ENCODE measurements around the gene KRTAP1-4.
A peak's percentile ranks its signal among the peaks of the same experiment; 100 is the strongest.
"Not testable (repeated sequence)": the region's sequence is repeated elsewhere in the genome, so short reads cannot be mapped to it uniquely, and the experiment has no call there.

Gene KRTAP1-4, protein sequence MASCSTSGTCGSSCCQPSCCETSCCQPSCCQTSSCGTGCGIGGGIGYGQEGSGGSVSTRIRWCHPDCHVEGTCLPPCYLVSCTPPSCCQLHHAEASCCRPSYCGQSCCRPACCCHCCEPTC

DNA sequence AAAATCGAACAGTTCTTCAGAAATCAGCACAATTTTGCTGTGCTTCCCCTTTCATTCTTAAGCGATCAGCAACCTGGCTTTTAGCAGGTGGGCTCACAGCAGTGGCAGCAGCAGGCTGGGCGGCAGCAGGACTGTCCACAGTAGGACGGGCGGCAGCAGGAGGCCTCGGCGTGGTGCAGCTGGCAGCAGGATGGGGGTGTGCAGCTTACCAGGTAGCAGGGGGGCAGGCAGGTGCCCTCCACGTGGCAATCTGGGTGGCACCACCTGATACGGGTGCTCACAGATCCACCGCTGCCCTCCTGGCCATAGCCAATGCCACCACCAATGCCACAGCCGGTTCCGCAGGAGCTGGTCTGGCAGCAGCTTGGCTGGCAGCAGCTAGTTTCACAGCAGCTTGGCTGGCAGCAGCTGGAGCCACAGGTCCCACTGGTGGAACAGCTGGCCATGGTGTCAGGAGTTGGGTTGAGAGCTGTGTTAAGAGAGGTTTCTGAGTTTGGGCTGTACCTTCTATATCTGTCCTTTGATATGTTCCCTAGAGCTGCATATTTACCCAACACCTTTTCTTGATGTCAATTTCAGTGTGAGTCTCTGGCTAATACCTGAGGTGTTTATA is at the start of gene KRTAP1-4:
Gene KRTAP1-4, minus strand, starts transcription at position 563 of the 613 bp plus-strand sequence. Its CDS starts 117 bp downstream, at position 446.
- DNase-seq: no peak

- no peak for DNase-seq
Observed at GRCh38 chr17:41076788-41077187, 46.8 kb upstream of the KRTAP1-4 start.

- no peak for DNase-seq
Observed at GRCh38 chr17:41073676-41074075, 43.7 kb upstream of the KRTAP1-4 start.

GRCh38 chr17:41071606-41072360 is 41.8 kb upstream of the KRTAP1-4 start:
- peak; percentile 30 for DNase-seq

GRCh38 chr17:41069031-41069430 is 39.0 kb upstream of the KRTAP1-4 start:
- no peak for DNase-seq

- DNase-seq: no peak
Observed at GRCh38 chr17:41067281-41067680, 37.3 kb upstream of the KRTAP1-4 start.

DNA sequence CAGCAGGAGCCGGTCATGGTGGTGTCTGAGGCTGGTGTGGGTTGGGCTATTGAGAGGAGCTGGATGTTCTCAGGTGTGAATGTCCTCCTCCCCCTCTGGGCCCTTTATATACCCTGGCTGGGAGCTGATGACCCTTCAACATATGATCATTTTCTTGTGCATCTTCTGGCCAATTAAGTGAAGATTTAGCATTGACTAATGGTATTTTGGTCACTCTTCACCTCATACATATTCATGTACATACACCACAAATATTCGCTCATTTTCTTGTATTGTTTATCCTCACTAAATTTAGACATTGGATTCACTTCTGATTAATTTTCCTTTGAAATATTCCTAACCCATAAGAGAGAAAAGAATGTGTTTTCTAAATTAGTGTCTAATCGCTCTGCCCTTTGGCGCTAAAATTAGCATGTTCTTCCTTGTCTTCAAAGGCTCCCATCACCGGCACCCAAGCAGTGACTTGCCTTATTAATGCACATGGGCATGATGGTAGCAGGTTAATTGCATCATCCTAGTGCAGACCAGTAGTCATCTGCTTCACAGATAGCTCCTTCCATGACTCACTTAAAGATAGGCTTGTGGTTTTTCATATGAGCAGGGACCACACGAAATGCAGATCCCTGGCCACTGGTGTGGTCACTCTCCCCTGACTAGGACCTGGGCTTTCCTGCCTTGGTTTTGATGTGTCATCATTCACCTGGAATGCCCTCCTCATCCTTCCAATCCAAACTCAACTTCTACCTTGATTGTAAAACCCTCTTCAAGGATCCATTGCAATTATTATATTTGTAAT is 36.0 kb upstream of the KRTAP1-4 start, which contains the start of gene KRTAP2-4:
Gene KRTAP2-4, minus strand, starts transcription at position 51 of the 796 bp plus-strand sequence. Its CDS starts 34 bp downstream, at position 17.
- no peak for DNase-seq

GRCh38 chr17:41065016-41065689 is 35.2 kb upstream of the KRTAP1-4 start:
- not testable (repeated sequence) for DNase-seq

- no peak for DNase-seq
Observed at GRCh38 chr17:41064301-41064700, 34.3 kb upstream of the KRTAP1-4 start.

DNA sequence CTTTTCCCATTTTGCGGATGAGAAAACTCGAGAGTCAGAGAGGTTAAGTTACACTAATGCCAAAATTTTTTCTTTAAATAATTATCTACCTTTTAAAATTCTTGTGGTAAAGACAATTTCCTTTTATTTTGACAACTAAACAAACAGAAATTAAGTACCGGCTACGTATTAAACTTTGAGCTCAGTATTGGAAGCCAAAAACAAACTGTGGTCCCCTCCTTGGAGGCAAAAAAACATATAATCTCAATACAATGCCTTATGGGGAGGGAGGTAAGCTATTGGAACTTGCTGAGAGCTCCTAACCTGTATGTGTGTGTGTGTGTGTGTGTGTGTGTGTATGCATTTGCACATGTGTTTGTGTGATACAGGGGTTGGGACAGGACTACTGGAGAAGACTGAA is 33.5 kb upstream of the KRTAP1-4 start:
- DNase-seq: no peak

- no peak for DNase-seq
Observed at GRCh38 chr17:41061964-41062363, 32.0 kb upstream of the KRTAP1-4 start.

DNA sequence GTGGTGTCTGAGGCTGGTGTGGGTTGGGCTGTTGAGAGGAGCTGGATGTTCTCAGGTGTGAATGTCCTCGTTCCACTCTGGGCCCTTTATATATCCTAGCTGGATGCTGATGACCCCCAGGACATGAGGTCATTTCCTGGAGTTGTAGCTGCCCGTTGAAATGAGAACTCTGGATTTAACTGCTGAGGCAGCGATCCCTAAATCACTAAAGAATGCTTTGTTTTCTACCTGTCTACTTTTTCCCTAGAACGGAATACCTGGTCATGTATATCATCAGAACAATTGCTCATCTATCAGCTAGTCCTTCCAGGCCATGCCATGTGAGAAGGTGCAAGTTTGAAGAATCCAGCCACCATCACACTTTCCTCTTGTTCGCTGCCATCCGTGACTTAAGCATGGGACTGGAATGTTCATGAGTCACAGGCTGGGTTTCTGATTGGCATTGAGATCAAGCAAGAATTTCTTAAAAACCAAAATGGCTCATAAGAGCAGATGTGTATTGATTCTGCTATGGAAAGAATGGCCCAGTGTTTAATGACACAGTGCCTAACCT is 30.1 kb upstream of the KRTAP1-4 start, which contains the start of gene KRTAP2-3:
Gene KRTAP2-3, minus strand, starts transcription at position 63 of the 553 bp plus-strand sequence. CDS start 64 bp downstream, outside the sequence.
- DNase-seq: no peak

GRCh38 chr17:41059276-41060051 is 29.5 kb upstream of the KRTAP1-4 start:
- not testable (repeated sequence) for DNase-seq

DNA sequence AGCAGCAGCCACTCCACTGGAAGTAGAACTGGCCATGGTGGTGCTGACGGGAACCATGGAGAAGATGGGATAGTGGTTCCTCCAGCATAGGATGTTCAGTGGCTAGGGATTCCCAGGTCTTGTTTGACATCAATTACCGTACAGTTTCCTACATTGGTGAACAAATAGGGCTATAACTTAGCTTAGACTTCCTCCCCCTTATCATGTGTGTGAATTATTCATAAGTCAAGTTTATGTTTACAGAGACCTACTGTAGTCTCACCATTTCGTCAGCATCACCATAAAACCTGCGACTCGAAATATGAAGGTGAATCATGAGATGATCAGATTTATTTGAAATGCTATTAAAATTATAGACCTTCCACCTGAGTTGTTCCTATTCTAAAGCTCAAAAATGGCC is 28.7 kb upstream of the KRTAP1-4 start:
- DNase-seq: no peak

- no peak for DNase-seq
Observed at GRCh38 chr17:41057547-41057946, 27.6 kb upstream of the KRTAP1-4 start.

GRCh38 chr17:41055130-41055529 is 25.1 kb upstream of the KRTAP1-4 start, which contains the start of gene KRTAP2-2:
Gene KRTAP2-2 (minus strand): TSS chr17:41055230. CDS start chr17:41055211, 19 bp downstream.
- not testable (repeated sequence) for DNase-seq

DNA sequence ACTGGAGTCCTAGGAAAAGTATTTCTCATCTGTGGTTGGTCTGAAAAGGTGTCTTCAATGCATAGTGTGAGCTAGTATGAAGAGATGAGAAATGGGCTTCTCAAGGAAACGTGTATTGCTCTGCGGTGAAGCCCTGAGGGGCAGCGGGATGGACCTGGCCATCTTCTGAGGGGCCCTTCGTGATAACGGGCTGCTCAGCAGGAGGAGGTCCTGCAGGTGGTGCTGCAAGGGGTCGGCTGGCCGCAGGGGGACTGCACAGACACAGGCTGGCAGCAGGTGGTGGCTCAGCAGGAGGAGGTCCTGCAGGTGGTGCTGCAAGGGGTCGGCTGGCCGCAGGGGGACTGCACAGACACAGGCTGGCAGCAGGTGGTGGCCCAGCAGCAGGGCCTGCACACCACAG is 24.6 kb upstream of the KRTAP1-4 start:
- DNase-seq: not testable (repeated sequence)

DNA sequence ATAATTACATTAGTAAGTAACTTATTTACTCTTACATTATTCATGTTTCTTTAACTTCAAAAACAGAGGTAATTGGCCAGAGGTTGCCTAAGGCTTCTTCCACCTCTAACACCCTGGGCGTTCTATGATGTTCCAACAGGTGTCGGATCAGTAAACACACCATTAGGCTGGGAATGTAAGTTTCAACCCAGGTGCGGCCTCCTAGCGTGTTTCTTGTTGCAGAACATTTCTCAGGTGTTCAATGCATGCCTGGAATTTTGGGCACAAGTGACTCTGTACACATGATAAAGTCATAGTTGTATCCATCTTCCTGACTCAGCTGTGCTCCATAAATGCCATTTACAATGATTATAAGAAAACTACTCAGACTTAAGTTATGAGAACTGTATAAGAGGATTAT is 24.0 kb upstream of the KRTAP1-4 start:
- DNase-seq: no peak

DNA sequence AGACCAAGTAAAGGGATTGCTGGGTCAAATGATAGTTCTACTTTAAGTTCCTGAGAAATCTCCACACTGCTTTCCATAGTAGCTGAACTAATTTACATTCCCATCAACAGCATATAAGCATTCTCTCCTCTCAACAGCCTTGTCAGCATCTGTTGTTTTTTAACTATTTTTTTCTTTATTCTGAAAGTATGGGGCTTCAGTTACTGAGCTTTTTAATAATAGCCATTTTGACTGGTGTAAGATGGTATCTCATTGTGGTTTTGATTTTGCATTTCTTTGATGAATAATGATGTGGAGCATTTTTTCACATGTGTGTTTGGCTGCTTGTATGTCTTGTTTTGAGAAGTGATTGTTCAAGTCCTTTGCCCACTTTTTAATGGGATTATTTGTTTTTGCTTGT is 22.6 kb upstream of the KRTAP1-4 start:
- DNase-seq: no peak

GRCh38 chr17:41049110-41049509 is 19.1 kb upstream of the KRTAP1-4 start:
- no peak for DNase-seq

DNA sequence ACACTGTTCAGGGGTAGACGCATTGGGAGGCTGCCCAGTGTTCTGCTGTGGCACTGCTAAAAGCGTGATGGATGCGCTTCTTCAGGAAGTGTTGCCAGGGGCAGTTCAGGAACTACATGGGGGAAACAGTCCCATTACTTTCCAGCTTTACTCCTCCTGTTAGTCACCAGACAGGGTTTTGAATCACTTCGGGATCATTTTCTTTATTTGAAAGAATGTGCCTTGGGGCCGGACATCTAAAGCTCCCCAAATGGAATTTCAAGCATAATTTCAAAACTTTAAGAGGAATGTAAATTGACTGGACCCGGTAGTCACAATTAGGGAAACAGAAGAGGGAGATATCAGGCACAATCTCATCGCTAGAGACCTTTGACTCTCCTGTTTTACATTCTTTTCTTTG is 18.4 kb upstream of the KRTAP1-4 start:
- no peak for DNase-seq
